ENCODE data around the gene FAR2.

GRCh38 chr12:29354954-29355353, 205.9 kb downstream of the FAR2 start:
- TF ChIP-seq CTCF (conservative IDR thresholded peaks at IDR 0.05; ENCODE audit: low read depth in 2 of 2) (no peak), POLR2AphosphoS5 (IDR thresholded peaks at IDR 0.05; ENCODE audit: low read depth) (no peak), STAT1 (IDR thresholded peaks at IDR 0.05; ENCODE audit: unreplicated experiment) (no peak), EZH2 (IDR thresholded peaks at IDR 0.05; ENCODE audit: low read depth, unreplicated experiment) (no peak), EZH2phosphoT487 (IDR thresholded peaks at IDR 0.05; ENCODE audit: unreplicated experiment) (no peak), JUNB (IDR thresholded peaks at IDR 0.05; ENCODE audit: unreplicated experiment) (no peak), ZNF114 (CRISPR knock-in tag; IDR thresholded peaks at IDR 0.05) (no peak), CREB1 (CRISPR knock-in tag; IDR thresholded peaks at IDR 0.05; ENCODE audit: low read depth) (no peak), NANOG (IDR thresholded peaks at IDR 0.05; ENCODE audit: borderline replicate concordance) (no peak), ZNF462 (CRISPR knock-in tag; IDR thresholded peaks at IDR 0.05) (no peak), ZNF331 (CRISPR knock-in tag; IDR thresholded peaks at IDR 0.05; ENCODE audit: low read depth) (no peak)
- TF ChIP-seq, protein P1, sequence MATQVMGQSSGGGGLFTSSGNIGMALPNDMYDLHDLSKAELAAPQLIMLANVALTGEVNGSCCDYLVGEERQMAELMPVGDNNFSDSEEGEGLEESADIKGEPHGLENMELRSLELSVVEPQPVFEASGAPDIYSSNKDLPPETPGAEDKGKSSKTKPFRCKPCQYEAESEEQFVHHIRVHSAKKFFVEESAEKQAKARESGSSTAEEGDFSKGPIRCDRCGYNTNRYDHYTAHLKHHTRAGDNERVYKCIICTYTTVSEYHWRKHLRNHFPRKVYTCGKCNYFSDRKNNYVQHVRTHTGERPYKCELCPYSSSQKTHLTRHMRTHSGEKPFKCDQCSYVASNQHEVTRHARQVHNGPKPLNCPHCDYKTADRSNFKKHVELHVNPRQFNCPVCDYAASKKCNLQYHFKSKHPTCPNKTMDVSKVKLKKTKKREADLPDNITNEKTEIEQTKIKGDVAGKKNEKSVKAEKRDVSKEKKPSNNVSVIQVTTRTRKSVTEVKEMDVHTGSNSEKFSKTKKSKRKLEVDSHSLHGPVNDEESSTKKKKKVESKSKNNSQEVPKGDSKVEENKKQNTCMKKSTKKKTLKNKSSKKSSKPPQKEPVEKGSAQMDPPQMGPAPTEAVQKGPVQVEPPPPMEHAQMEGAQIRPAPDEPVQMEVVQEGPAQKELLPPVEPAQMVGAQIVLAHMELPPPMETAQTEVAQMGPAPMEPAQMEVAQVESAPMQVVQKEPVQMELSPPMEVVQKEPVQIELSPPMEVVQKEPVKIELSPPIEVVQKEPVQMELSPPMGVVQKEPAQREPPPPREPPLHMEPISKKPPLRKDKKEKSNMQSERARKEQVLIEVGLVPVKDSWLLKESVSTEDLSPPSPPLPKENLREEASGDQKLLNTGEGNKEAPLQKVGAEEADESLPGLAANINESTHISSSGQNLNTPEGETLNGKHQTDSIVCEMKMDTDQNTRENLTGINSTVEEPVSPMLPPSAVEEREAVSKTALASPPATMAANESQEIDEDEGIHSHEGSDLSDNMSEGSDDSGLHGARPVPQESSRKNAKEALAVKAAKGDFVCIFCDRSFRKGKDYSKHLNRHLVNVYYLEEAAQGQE (IDR thresholded peaks at IDR 0.05; ENCODE audit: unreplicated experiment), result no peak
- TF ChIP-seq, protein P2, sequence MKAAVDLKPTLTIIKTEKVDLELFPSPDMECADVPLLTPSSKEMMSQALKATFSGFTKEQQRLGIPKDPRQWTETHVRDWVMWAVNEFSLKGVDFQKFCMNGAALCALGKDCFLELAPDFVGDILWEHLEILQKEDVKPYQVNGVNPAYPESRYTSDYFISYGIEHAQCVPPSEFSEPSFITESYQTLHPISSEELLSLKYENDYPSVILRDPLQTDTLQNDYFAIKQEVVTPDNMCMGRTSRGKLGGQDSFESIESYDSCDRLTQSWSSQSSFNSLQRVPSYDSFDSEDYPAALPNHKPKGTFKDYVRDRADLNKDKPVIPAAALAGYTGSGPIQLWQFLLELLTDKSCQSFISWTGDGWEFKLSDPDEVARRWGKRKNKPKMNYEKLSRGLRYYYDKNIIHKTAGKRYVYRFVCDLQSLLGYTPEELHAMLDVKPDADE (IDR thresholded peaks at IDR 0.05), result no peak

All from GM23338 (cell line).